CD4-positive, alpha-beta T cell treated with Interleukin-4 for 1 hour (primary cell): ENCODE measurements around the gene HELB.

Experiments used
- DNase-seq, 2 donors: peaks; one replicate each; pipeline ENCODE4 v3.0.0-alpha.2; 2020 to 2022

HELB gene

DNA sequence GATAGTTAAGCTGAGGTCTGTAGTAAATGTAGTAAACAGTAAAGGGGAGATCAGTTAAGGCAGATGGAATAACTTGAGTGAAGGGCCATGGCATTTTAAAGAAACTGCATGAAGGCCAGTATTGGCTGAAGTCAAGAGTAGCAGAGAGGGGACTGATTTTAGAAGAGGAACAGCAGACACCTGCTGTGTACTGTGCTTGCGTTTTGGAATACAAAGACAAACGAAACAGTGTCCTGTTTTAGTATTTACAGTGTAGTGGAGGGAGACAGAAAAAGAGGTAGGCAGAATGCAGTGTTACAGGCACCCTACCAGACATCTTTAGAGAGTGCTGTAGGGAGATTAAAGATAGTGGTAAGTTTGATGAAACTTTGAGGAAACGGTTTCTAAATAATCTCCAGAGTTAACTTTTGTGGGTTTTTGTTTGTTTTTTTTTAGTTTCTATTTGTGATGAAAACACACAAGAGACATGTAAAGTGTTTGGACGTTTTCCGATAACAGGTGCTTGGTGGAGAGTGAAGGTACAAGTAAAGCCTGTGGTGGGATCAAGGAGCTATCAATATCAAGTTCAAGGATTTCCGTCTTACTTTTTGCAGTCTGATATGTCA is 2.1 kb downstream of the HELB start:
- peak in 1 of 2 donors; percentile 34 for DNase-seq

DNA sequence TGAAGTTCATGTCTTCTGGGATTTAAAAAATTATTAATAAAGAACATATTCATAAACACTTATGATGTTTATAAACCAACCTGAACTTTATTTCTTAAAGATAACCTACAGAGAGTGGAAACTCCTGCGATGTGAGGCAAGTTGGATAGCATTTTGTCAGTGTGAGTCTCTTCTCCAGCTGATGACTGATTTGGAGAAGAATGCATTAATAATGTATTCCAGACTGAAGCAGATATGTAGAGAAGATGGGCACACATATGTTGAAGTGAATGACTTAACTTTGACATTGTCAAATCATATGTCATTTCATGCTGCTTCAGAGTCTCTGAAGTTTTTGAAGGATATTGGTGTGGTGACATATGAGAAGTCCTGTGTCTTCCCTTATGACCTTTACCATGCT is 7.3 kb downstream of the HELB start:
- no peak for DNase-seq

DNA sequence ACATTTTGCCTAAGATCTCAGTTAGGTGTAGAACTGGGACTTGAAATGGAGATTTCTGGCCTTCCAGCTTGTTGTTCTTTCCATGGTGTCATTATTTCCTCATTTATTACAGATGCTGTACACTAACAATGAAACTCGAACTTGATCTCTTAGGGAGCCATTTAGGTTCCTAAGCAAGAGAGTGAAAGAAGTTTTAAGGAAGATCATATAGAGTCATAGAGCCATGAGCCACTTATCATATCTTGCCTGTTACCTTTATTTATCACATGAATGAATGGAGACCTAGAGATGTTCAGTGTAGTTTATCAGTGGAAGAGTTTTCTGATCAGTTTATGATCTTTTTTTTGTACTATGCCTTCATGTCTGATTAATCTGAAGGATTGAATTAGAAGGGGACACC is 9.9 kb downstream of the HELB start:
- no peak for DNase-seq

GRCh38 chr12:66314278-66314677 is 12.0 kb downstream of the HELB start:
- DNase-seq = no peak

GRCh38 chr12:66319266-66319954 is 17.1 kb downstream of the HELB start:
- no peak for DNase-seq

GRCh38 chr12:66320996-66321395 is 18.7 kb downstream of the HELB start:
- DNase-seq = no peak

DNA sequence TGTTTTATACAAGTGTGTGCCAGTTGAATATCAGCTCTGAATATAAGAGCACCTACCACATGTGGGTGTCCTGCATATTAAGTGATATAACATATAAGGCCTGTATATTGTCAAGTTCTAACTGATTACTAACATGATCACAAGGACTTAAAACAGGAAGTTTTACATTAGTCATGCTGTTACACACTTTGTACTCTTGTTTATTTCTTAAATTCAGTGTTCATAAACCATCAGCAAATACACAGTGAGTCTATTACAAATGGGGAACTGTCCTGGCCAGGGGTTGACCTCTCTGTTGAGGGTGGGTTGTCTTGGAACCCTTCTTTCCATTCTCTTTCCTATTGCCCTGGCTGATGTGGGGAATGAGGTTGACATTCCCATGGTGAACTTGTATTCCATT is 19.1 kb downstream of the HELB start:
- DNase-seq = no peak

DNA sequence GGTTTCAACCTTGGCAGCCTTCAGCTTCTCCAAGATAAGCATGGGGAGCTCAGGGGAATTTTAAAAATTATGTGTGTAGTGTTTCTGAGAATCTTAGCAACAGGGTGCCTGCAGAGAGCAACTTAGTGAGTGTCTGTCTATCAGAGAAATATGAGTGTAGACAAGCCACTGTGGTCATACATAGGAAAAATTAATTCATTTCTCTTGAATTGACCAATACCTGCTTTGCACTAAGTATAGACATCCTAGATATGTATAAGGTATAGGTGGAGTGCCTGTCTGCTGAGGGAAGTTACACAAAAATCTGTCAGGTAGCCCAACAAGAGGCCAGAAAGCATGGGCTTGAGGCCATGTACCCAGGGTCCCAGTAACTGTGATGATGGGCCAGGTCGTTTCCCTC is 20.7 kb downstream of the HELB start:
- DNase-seq = no peak

DNA sequence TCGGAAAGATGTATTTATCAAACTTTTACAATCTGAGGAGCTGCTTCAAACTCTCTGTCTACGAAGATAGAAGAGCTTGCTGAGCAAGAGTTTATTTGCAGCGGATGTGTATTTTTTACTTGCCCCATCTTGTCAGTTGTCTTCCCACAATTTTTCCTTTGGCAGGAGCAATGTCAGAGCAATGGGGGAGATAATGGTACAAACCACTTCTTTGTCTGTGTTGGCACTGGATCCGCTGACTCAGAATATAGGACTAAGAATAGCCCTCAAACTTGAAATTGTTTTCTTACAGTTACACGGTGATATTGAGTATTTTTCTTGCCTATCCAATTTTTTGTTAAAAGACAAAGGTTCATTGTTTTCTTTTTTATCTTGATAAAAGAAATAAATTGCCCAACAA is 27.6 kb downstream of the HELB start:
- DNase-seq = no peak

- no peak for DNase-seq
Measured at GRCh38 chr12:66331016-66331415, 28.7 kb downstream of the HELB start.

GRCh38 chr12:66331814-66332213 is 29.5 kb downstream of the HELB start:
- no peak for DNase-seq

DNA sequence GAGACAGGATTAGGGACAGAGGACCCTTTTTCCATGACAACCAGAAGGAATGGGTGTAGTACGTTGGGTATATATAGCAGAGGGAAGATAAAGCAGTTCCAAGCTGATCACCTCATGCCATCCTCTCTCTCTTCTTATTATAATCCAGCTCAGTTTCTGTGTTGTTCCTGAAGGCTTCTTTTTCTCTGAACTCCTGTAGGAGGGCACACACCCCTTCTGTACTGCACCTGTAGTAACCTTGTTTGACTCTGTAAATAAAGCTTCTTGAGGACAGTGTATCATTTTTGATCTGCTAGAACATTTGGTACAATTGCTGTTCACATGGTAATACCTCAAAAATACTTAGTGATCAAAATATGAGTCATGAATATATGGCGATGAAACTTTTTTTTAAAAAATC is 33.5 kb downstream of the HELB start:
- no peak for DNase-seq

GRCh38 chr12:66337381-66338010 is 35.2 kb downstream of the HELB start:
- DNase-seq = no peak

GRCh38 chr12:66340131-66340530 is 37.8 kb downstream of the HELB start:
- DNase-seq = no peak

DNA sequence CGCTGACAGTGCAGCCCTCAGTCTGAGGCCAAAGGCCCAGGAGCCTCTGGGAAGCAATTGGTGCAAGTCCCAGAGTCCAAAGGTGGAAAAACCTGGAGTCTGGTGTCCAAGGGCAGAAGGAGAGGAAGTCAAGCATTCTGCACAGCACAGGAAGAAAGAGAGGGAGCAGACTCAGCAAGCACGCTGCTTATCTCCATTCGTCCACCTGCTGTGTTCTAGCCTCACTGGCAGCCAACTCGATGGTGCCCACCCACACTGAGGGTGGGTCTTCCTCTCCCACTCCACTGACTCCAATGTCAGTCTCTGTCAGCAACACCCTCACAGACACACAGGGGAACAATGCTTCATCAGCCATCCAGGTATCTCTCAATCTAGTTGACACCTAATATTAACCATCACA is 38.8 kb downstream of the HELB start:
- DNase-seq = no peak

GRCh38 chr12:66345212-66345611 is 42.9 kb downstream of the HELB start:
- DNase-seq = no peak

DNA sequence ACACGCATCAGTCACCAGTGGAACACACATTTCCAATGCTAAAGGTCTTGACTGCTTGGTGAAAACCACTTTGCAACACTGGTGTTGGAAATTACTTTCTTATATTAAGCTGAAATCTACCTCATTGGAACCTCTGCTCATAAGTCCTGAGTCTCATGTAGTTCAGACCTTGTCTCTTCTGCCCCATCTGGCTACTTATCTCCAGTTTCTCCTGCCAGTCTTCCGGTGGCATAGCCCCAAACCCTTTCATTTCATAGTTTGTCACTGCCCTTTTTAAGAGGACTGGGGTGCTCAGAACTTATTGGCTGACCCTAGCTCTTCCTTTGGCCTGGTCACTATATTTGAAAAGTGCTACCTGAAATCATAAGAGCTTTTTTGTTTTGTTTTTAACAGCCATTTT is 43.7 kb downstream of the HELB start:
- no peak for DNase-seq

DNA sequence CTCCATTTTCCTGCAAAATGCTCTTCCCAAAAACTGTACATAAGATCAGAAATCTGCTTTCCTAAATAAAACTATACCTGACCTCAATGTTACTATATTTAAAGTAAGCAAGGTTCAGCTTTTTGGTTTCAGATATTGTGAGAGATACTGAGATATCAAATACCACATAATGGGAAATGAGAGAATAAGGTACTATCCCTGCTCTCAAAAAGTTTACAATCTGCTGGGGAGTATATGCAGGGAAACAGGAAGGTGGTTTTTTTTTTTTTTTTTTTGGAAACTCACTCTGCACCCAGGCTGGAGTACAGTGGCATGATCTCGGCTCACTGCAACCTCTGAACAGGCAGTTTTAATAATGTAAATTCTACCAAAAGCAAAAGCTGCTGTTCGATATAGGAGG is 49.0 kb downstream of the HELB start:
- DNase-seq = no peak

DNA sequence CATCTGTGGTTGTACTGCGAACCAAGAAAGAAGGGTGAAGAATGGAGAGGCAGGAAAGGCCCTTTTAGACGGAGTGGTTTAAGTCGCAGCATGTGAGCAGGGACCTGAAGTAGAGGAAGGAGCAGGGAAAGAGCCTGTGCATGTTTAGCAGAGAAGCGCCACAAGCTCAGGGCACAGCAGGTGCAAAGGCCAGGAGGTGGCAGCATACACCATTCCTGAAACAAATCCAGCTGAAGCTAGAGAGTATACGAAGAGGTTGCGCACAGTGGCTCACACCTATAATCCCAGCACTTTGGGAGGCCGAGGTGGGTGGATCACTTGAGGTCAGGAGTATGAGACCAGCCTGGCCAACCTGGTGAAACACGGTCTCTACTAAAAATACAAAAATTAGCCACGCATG is 49.9 kb downstream of the HELB start:
- peak in 1 of 2 donors; percentile 28 for DNase-seq

DNA sequence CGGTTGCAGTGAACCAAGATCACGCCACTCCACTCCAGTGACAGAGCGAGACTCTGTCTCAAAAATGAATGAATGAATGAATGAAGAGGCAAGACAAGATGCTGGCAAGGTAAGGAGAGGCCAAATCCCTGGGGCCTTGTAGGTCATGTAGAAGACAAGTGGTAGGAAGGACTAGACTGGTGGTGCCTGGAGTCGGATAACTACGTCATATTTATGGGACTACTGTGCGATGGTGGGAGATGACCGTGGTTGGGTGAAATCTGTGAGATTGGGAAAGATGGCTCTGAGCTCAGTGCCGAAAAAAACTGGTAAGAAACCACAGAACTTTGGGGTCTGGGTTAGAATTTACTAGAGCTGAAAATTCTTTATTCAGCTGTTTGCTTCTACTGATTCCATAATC is 50.6 kb downstream of the HELB start:
- no peak for DNase-seq

- DNase-seq = no peak
Measured at GRCh38 chr12:66354291-66354690, 52.0 kb downstream of the HELB start.

GRCh38 chr12:66359300-66359699 is 57.0 kb downstream of the HELB start:
- DNase-seq = no peak

- no peak for DNase-seq
Measured at GRCh38 chr12:66361703-66362102, 59.4 kb downstream of the HELB start.

GRCh38 chr12:66365718-66366490 is 63.6 kb downstream of the HELB start:
- DNase-seq = no peak
